ENCODE measurements around the gene PDE4D.
"Not testable (repeated sequence)": the region's sequence is repeated elsewhere in the genome, so short reads cannot be mapped to it uniquely, and the experiment has no call there.

PDE4D gene

GRCh38 chr5:59575648-59576445 is 317.7 kb downstream of the PDE4D start:
- DNase-seq = no peak

- DNase-seq = not testable (repeated sequence)
These were observed 320.0 kb downstream of the PDE4D start for GRCh38 chr5:59573509-59573908.

- no peak for DNase-seq
These were observed 322.5 kb downstream of the PDE4D start for GRCh38 chr5:59571067-59571466.

- DNase-seq = no peak
These were observed 323.8 kb downstream of the PDE4D start for GRCh38 chr5:59569608-59570334.

GRCh38 chr5:59569158-59569557 is 324.4 kb downstream of the PDE4D start:
- DNase-seq = no peak

- DNase-seq = no peak
These were observed 325.4 kb downstream of the PDE4D start for GRCh38 chr5:59568161-59568560.

- no peak for DNase-seq
These were observed 328.0 kb downstream of the PDE4D start for GRCh38 chr5:59565551-59565950.

- no peak for DNase-seq
These were observed 328.6 kb downstream of the PDE4D start for GRCh38 chr5:59564895-59565294.

- DNase-seq = no peak
These were observed 330.7 kb downstream of the PDE4D start for GRCh38 chr5:59562756-59563389.

GRCh38 chr5:59560553-59560952 is 333.0 kb downstream of the PDE4D start:
- DNase-seq = no peak

GRCh38 chr5:59559847-59560246 is 333.7 kb downstream of the PDE4D start:
- DNase-seq = no peak

- DNase-seq = no peak
These were observed 334.2 kb downstream of the PDE4D start for GRCh38 chr5:59559323-59559722.

- no peak for DNase-seq
These were observed 335.0 kb downstream of the PDE4D start for GRCh38 chr5:59558501-59558900.

GRCh38 chr5:59557572-59557971 is 336.0 kb downstream of the PDE4D start:
- DNase-seq = no peak

- no peak for DNase-seq
These were observed 337.9 kb downstream of the PDE4D start for GRCh38 chr5:59555596-59555995.

- no peak for DNase-seq
These were observed 339.0 kb downstream of the PDE4D start for GRCh38 chr5:59554501-59554900.

- DNase-seq = no peak
These were observed 339.5 kb downstream of the PDE4D start for GRCh38 chr5:59553992-59554391.

GRCh38 chr5:59548807-59549357 is 344.6 kb downstream of the PDE4D start:
- no peak for DNase-seq

- no peak for DNase-seq
These were observed 345.8 kb downstream of the PDE4D start for GRCh38 chr5:59547731-59548130.

GRCh38 chr5:59544573-59544972 is 349.0 kb downstream of the PDE4D start:
- DNase-seq = no peak

- no peak for DNase-seq
These were observed 349.6 kb downstream of the PDE4D start for GRCh38 chr5:59543821-59544442.

- no peak for DNase-seq
These were observed 350.4 kb downstream of the PDE4D start for GRCh38 chr5:59542851-59543820.

Measured in stimulated activated naive CD4-positive, alpha-beta T cell treated with Interleukin-2 at 50 U/mL for 16 hours (primary cell).